ENCODE results near the gene COA3. TPM values are rescaled to one million over a fixed set of nuclear protein-coding genes. Genes with fewer than 3 reads are reported as not detected.
"Not testable (repeated sequence)": the region's sequence is repeated elsewhere in the genome, so short reads cannot be mapped to it uniquely, and the experiment has no call there.

COA3 gene
- total RNA-seq, 2 experiments from 2014 or later = 54.0 to 56.7 TPM

DNA sequence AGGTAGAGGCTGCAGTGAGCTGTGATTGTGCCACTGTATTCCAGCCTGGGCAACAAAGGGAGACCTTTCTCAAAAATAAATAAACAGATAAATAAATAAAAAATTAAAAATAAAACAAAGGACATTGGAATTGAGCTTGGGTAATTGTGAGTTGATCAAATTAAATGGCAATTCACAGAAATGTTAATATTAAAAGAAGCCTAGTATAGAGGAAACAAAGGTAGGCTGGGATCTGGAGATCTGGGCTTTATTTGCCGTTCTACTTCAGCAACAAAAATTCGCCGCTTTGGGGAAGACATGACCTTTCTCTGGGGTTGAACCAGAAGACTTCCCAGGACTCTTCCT is 25.6 kb downstream of the COA3 start:
- ChIA-PET CTCF (interaction anchor here (0.7 to 3.8 kb wide), 6 partner anchors 10 to 1273 kb away, joined by 3 to 26 read pairs (median 6); partner anchors contain the start of genes BECN1, CNTD1, COA3 and RAMP2), POLR2A (interaction anchor here (0.6 to 1.3 kb wide), 4 partner anchors 8 to 61 kb away, joined by 3 to 4 read pairs (median 4); partner anchors contain the start of genes EZH1 and WNK4)

DNA sequence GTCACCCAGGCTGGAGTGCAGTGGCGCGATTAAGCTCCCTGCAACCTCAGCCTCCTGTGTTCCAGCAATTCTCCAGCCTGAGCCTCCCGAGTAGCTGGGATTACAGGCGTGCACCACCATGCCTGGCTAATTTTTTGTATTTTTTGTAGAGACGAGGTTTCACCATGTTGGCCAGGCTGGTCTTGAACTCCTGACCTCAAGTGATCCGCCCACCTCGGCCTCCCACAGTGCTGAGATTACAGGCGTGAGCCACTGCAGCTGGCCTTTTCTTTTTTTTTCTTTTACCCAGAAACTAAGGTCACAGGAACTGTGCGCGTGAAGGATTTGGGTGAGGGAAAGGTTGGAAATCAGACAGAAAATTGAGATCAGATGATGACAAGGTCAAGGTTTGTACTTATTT is 28.5 kb downstream of the COA3 start:
- POLR2A ChIA-PET, CTCF ChIA-PET: not testable (repeated sequence)

DNA sequence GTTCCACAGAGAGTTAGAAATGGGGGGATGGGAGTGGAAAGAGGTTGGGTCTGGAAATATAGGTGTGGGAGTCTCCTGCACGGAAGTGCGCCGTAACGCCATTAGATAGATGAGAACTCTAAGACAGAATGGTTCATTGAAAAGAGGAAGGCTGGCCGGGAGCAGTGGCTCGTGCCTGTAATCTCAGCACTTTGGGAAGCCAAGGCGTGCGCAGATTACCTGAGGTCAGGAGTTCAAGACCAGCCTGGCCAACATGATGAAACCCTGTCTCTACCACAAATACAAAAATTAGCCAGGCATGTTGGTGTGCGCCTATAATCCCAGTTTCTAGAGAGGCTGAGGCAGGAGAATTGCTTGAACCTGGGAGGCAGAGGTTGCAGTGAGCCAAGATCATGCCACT is 30.5 kb downstream of the COA3 start:
- POLR2A ChIA-PET, CTCF ChIA-PET: not testable (repeated sequence)

DNA sequence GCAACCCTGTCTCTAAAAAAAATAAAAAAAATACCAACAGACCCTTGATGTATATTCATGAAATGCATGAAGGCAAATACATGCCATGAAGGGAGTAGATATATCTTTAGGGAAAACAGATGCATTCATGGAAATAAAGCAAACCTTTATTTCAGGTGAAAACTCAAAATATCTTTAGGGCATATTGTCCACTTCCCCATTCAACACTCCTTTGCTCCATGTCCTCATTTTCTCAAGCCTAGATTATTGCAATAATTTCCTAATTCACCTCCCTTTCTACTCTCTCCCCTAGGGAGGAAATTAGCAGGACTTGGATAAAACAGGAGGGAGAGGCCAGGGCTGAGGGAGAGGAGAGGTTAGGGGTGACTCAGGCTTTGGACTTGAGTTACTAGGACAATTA is 31.0 kb downstream of the COA3 start:
- CTCF ChIA-PET = interaction anchor here (0.7 kb wide), 1 partner anchor 98 kb away, joined by 3 read pairs; no protein-coding TSS in a partner anchor
- POLR2A ChIA-PET = no interaction called here

DNA sequence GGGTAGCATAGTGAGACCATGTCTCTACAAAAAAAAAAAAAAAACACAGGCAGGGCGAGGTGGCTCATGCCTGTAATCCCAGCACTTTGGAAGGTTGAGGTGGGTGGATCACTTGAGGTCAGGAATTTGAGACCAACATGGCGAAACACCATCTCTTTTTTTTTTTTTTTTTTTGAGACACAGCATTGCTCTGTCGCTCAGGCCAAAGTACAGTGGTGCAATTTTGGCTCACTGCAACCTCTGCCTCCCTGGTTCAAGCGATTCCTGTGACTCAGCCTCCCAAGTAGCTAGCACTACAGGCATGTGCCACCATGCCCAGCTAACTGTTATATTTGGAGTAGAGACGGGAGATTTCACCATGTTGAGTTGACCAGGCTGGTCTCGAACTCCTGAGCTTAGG is 32.4 kb downstream of the COA3 start:
- ChIA-PET CTCF (no interaction called here), POLR2A (no interaction called here)

DNA sequence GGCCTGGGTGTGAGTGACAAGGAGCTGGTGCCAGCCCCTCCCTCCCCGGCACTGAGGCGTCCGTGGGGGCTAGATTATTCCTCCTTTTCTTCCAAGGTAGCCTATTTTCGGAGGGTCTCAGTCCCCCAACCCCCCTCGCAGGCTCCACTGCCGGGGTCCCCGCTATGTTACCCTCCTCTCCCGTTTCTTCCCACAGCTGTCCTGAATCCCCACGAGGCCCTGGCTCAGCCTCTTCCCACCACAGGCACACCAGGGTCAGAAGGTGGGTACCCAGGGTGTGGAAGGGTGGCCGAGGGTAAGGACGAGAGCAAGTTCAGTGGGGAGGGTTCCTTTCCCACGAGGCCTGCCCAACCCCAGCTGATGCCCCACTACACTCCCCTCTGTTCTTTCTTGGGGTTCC is 36.9 kb downstream of the COA3 start:
- POLR2A ChIA-PET = no interaction called here
- CTCF ChIA-PET = interaction anchor here (1.4 to 5.3 kb wide), 3 partner anchors 12 to 183 kb away, joined by 3 to 26 read pairs (median 26); partner anchors contain the start of genes PSMC3IP and VPS25

DNA sequence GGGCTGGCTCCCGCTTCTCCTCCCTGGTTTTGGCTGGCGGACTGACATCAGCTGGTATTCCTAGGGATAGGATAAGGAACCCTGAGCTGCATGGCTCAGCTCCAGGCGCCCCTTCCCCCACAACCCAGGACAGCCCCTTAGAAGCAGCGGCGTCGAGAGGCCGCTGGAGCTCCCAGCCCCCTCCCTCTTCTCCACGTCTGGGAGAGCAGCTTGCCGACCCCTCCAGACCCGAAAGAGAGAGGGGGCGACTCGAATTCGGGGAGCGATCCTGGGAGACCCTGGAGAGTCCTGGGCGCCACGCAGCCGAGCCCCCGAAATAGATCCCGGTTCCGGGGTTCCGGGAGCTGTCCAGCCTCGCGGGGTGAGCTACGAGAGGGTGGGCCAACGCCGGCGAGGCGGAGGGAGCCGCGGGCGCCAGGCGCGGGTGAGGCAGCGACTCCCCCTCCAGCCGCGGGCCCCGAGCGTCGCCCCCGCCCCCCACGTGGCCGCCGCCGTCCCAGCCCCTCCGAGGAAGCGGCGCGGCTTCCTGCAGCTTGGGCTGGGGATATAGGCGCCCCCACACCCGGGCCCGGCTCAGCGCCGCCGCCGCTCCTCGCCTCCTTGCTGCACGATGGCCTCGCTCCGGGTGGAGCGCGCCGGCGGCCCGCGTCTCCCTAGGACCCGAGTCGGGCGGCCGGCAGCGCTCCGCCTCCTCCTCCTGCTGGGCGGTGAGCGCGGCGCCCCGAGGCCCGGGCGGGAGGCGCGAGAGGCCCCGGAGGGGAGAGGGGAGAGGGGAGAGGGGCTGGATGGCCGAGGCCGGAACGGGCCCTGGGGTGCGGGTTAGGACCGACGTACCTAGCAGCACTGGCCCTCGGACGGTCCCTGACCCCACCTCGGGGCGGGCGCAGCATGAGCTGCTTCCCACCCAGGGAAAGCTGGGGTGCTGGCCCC is 37.6 kb downstream of the COA3 start, which contains the start of gene RAMP2:
RAMP2 (plus strand) TSS at position 576 of the 930 bp plus-strand sequence; CDS start at position 611, 35 bp downstream.
- ChIA-PET CTCF (interaction anchor here (1.0 to 5.3 kb wide), 5 partner anchors 12 to 212 kb away, joined by 3 to 26 read pairs (median 3); partner anchors contain the start of genes PSMC3IP and VPS25), POLR2A (interaction anchor here (1.6 kb wide), 1 partner anchor 63 kb away, joined by 3 read pairs; the partner anchor contains the start of gene BECN1)

DNA sequence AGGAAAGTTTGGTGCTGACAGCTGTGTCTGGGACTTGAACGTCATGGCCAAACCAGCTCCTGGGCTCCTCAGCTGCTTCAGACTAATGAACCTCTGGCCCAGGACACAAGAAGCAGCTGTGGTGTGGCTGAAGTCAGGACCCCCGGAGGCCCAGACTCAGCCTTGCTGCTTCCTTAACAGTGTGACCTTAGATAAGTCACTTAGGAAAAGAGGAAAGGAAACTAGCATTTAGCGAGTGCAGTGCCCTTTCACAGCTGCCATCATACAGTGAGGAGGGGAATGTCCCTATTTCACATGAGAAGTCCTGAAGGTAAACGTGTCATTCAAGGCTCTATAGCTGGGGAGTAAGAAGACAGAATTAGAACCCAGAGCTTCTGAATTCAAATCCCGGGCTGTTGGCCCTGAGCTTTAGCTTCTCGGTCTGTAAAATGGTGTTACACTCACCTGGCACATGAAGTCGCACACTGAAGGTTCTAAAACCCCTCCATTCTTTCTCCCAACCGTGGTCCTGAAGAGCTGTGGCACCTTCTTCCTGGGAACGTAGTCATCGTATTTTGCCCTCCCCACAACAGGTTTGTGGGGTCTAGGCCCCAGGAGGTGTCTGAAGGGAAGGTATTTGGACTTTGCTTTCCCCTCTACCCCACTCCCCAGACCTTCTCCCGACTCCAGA is 38.4 kb downstream of the COA3 start:
- CTCF ChIA-PET = interaction anchor here (0.9 to 5.3 kb wide), 6 partner anchors 11 to 211 kb away, joined by 3 to 26 read pairs (median 3); partner anchors contain the start of genes PSMC3IP and VPS25
- POLR2A ChIA-PET = interaction anchor here (1.6 kb wide), 1 partner anchor 64 kb away, joined by 3 read pairs; the partner anchor contains the start of gene BECN1

DNA sequence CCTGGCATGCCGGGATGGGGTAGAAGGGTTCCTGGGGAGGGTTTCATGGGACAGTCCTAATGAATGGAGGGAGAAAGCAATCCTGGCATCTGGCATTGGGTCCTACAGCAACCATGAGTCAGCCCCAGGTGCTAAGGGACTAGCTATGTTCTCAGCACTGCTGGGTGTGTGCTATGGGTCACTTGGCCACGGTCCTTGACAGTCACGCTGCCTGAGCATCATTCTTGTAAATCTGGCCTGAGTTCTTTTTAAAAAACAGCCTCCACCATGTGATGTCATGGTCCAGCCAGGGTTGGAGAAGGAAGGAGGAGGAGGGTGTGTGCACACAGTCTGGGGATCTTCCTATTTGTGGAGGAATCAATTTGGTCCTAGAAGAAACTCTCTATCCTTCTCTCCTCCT is 43.7 kb downstream of the COA3 start:
- CTCF ChIA-PET = no interaction called here
- POLR2A ChIA-PET = no interaction called here

DNA sequence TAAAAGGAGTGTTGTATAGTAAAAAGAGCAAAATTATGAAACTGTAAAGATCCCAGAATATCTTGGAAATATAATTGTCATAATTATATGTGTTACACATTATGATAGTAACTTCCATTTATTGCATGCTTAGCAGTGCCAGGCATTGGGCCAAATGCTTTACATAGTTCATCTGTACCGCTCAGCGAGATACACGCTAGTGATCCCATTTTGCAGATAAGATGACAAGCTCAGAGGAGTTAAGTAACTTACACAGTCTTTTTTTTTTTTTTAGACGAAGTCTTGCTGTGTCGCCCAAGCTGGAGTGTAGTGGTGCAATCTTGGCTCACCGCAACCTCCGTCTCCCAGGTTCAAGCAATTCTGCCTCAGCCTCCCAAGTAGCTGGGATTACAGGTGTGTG is 46.9 kb downstream of the COA3 start:
- POLR2A ChIA-PET = no interaction called here
- CTCF ChIA-PET = no interaction called here

DNA sequence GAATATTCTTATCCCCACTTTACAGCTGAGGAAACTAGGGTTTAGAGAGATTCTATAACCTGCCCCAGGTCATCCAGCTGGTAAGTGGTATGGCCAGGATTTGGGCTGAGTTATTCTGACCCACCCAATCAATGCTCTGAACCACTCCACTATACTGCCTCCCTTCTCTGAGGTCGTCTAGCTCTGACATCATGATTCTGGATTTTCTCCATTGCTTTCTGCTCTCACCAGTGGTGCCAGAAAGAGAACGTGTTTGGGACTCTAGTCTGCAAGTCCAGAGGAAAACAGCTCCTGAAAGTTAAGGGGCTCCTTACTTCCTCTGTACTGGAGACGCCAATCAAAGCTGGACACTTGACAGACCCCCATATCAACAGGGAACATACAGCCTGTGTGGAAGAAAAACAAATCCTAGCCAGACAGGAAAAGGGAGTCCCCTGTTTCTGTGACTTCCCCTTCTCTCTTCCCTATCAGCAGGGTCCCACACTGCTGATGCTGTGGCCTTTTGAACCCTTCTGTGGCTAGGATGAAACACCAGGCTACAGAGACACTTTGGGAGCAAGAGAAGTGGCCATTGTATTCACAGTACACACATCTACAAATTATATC is 47.7 kb downstream of the COA3 start:
- POLR2A ChIA-PET = no interaction called here
- CTCF ChIA-PET = interaction anchor here (0.9 to 1.1 kb wide), 2 partner anchors 13 to 28 kb away, joined by 3 to 5 read pairs; no protein-coding TSS in a partner anchor

DNA sequence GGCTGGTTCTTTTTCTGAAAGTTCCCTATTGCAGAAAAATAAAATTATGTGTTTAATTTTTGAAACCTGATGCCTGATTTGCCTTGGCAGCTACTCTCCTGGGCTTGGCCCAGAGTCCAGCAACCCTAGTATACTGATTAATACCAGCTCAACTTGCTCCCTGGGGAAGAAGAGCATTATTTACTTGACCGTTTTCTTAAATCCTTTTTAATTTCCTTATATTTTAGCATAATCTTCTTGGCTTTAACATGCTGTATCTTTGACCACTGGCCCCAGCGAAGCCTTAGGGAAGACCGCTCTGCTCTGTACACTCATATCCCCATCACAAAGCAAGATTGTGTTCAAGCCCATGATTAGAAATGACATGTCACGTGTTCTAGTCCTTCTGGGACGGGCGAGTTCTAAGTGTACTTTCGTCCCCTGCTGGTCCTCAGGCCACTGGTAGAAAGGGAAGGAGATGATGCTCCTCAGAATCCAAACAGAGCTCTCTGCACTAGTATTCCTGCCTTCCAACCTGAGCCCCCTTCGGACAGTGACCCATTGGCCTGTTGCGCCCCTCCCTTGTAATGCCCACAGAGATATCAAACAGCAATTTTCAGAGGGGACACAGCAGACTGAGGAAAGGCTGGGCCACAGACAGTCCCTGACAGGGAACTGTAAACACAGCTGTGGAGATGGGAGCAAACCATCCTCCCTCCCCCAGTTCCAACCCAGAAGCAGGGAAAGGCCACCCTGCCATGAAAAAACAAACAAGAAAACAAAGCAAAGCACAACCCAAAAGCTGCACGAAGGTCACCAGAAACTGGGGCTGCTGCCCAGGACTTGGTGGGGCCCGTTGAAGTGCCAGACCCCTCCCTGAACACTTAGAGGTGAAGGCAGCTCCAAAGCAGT is 49.4 kb downstream of the COA3 start:
- POLR2A ChIA-PET = no interaction called here
- CTCF ChIA-PET = interaction anchor here (1.0 to 1.3 kb wide), 3 partner anchors 11 to 14 kb away, joined by 3 to 4 read pairs (median 3); no protein-coding TSS in a partner anchor

DNA sequence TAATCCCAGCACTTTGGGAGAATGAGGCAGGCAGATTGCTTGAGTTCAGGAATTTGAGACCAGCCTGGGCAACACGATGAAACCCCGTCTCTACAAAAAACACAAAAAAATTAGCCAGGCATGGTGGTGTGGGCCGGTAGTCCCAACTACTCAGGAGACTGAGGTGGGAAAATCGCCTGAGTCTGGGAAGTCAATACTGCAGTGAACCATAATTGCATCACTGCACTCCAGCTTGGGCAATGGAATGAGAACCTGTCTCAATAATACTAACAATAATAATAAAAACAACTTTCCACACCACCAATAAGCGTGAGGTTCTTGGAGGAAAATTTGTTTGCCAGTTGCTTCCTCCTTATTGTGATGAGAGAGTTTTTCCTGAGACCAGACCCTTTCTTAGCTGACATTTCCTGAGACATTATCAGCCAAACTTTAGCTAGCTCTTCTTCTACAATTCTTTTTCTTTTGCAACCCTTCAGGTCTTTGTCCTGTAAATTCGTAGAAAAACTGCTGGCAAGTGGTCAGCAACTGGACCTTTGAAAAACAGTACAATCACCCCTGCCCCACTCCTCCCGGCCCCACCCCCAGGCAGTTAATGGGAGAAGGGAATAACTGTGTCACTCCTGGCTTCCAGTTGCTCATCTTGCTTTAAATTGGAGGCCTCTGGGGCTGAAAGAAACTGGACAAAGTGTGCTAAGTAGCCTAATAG is 50.1 kb downstream of the COA3 start:
- CTCF ChIA-PET = interaction anchor here (1.0 to 1.3 kb wide), 2 partner anchors 12 to 15 kb away, joined by 3 to 4 read pairs; no protein-coding TSS in a partner anchor
- POLR2A ChIA-PET = no interaction called here

Other genes starting within 250 kb of the COA3 start
- gene HSD17B1, start 245.8 kb downstream of the COA3 start, total RNA-seq = under 1 TPM; 0.19 to 0.29 TPM
- gene COASY, start 236.6 kb downstream of the COA3 start, total RNA-seq = 100 to 1,000 TPM; 118 to 120 TPM
- 10 to 100 TPM; 59.9 to 66.2 TPM for gene MLX, start 231.6 kb downstream of the COA3 start, total RNA-seq
- gene PSMC3IP, start 221.0 kb downstream of the COA3 start, total RNA-seq = 10 to 100 TPM; 37.0 to 42.1 TPM
- gene RETREG3, start 189.3 kb downstream of the COA3 start, total RNA-seq = 10 to 100 TPM; 29.6 to 30.2 TPM
- 100 to 1,000 TPM; 118 to 123 TPM for gene TUBG1, start 189.0 kb downstream of the COA3 start, total RNA-seq
- gene TUBG2, start 139.4 kb downstream of the COA3 start, total RNA-seq = 10 to 100 TPM; 11.4 to 12.9 TPM
- 1 to 10 TPM; 1.0 to 1.4 TPM for gene PLEKHH3, start 121.7 kb downstream of the COA3 start, total RNA-seq
- gene CCR10, start 116.9 kb downstream of the COA3 start, total RNA-seq = under 1 TPM; 0.10 to 0.38 TPM
- 1 to 10 TPM; 2.9 to 3.8 TPM for gene CNTNAP1, start 116.2 kb downstream of the COA3 start, total RNA-seq
- gene EZH1, start 53.7 kb downstream of the COA3 start, total RNA-seq = 10 to 100 TPM; 27.2 to 29.2 TPM
- gene RAMP2, start 37.5 kb downstream of the COA3 start, total RNA-seq = not detected
- gene VPS25, start 25.3 kb downstream of the COA3 start, total RNA-seq = 10 to 100 TPM; 95.2 to 96.5 TPM
- under 1 TPM; 0.23 to 0.38 TPM for gene WNK4, start 18.1 kb downstream of the COA3 start, total RNA-seq
- not detected for gene CNTD1, start 157 bp upstream of the COA3 start, total RNA-seq
- gene BECN1, start 25.6 kb upstream of the COA3 start, total RNA-seq = 10 to 100 TPM; 86.2 to 88.3 TPM
- gene PSME3, start 34.7 kb upstream of the COA3 start, total RNA-seq = 100 to 1,000 TPM; 226 to 244 TPM
- gene AOC2, start 45.9 kb upstream of the COA3 start, total RNA-seq = 1 to 10 TPM; 2.4 to 2.6 TPM
- 1 to 10 TPM; 1.0 TPM for gene AOC3, start 52.5 kb upstream of the COA3 start, total RNA-seq
- gene G6PC1, start 102.1 kb upstream of the COA3 start, total RNA-seq = not detected
- 10 to 100 TPM; 88.5 to 95.4 TPM for gene AARSD1, start 165.8 kb upstream of the COA3 start, total RNA-seq
- under 1 TPM; 0.63 to 0.80 TPM for gene PTGES3L, start 181.4 kb upstream of the COA3 start, total RNA-seq
- 10 to 100 TPM; 14.4 to 14.9 TPM for gene RUNDC1, start 181.9 kb upstream of the COA3 start, total RNA-seq
- 1,000 to 10,000 TPM; 1,386 to 1,409 TPM for gene RPL27, start 199.7 kb upstream of the COA3 start, total RNA-seq
- 10 to 100 TPM; 19.0 to 21.9 TPM for gene IFI35, start 208.1 kb upstream of the COA3 start, total RNA-seq
- gene VAT1, start 223.7 kb upstream of the COA3 start, total RNA-seq = 10 to 100 TPM; 33.6 to 36.0 TPM
- gene RND2, start 226.5 kb upstream of the COA3 start, total RNA-seq = under 1 TPM; 0.06 TPM

Data from activated CD8-positive, alpha-beta memory T cell treated with anti-CD3 and anti-CD28 coated beads for 36 hours (primary cell).